ENCODE data around the gene NOTCH1.

Gene NOTCH1

DNA sequence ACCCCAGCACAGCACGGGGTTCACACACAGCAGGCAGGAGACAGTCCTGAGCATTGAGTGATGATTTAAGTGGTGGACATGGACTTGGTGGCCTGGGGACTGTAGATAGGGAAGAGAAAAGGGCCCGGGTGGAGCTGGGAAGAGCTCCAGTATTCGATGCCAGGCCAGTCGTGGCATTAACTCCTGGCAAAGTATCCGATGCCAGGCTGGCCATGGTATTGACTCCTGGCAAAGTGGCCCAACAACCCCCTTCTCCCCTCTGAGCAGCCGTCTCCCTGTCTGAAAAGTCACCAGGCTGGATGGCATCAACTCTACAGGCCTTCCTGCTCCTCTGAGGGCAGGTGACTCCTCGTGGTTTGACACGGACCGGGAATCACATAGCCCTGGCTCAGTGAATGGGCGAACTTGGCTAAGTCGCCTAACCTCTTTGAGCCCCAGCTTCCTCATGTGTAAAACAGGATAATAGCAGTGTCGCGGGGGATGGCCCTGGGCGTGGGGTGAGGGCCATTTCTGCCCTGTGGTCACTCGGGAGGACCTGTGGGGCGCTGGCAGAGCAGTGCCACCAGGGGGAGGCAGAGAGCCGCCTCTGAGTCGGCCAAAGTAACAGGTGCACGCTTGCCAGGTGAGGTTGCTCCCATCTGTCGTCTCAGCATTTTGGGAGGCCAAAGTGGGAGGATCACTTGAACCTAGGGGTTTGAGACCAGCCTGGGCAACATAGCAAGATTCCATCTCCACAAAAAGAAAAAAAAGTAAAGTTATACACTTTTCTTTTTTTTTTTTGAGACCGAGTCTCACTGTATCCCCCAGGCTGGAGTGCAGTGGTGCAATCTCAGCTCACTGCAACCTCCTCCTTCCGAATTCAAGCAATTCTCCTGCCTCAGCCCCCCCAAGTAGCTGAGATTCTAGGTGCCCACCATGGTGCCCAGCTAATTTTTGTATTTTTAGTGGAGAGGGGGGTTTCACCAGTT is 57.3 kb downstream of the NOTCH1 start:
- H3K36me3 ChIP-seq (replicated peaks; ENCODE audit: low read depth, low read length), result no peaks in the 10 kb centered on the region
- H3K4me3 ChIP-seq (ENCODE audit: low read length), result no peak overlapping the region

DNA sequence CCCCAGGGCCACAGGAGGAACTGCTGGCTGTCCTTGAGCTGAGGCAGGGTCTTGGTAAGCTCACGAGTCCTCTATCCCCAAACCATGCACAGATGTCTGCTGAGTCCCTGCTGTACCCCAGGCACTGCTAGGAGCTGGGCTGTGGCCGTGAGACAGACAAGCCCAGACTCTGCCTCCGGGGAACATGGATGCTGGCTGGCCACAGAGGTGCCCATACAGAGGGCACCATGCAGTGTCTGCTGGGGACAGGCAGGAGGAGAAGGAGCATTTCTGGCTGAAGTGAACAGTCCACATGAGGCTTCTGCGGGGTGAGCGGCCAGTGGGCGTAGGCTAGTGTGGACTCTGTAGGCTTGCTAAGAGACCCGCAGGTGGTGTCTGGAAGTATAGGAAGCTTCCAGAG is 58.2 kb downstream of the NOTCH1 start:
- H3K4me1 ChIP-seq (ENCODE audit: low read length), result peaks cover 7% of the 10 kb centered on the region; the same call in 1 of the 2 replicates
- no peak overlapping the region for H3K4me2 ChIP-seq (ENCODE audit: low read length)
- no peak for TF ChIP-seq EZH2phosphoT487 (IDR thresholded peaks at IDR 0.05; ENCODE audit: low read depth)
- TF ChIP-seq, protein P1, sequence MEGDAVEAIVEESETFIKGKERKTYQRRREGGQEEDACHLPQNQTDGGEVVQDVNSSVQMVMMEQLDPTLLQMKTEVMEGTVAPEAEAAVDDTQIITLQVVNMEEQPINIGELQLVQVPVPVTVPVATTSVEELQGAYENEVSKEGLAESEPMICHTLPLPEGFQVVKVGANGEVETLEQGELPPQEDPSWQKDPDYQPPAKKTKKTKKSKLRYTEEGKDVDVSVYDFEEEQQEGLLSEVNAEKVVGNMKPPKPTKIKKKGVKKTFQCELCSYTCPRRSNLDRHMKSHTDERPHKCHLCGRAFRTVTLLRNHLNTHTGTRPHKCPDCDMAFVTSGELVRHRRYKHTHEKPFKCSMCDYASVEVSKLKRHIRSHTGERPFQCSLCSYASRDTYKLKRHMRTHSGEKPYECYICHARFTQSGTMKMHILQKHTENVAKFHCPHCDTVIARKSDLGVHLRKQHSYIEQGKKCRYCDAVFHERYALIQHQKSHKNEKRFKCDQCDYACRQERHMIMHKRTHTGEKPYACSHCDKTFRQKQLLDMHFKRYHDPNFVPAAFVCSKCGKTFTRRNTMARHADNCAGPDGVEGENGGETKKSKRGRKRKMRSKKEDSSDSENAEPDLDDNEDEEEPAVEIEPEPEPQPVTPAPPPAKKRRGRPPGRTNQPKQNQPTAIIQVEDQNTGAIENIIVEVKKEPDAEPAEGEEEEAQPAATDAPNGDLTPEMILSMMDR (IDR thresholded peaks at IDR 0.05; ENCODE audit: low read depth, low read length), result no peak
- H3K9me3 ChIP-seq (ENCODE audit: insufficient read depth, low read length), result no peaks in the 10 kb centered on the region
- peaks cover 15% of the 10 kb centered on the region for H3K27me3 ChIP-seq (ENCODE audit: low read depth, low read length)
- H3K27ac ChIP-seq (ENCODE audit: low read length), result no peak overlapping the region
- no peaks in the 10 kb centered on the region for H4K20me1 ChIP-seq (ENCODE audit: insufficient read depth, low read length)
- no peak overlapping the region for H3K9ac ChIP-seq (ENCODE audit: low read length)
- H3K36me3 ChIP-seq (replicated peaks; ENCODE audit: low read depth, low read length), result no peaks in the 10 kb centered on the region
- no peak overlapping the region for H2AFZ ChIP-seq (ENCODE audit: low read depth, low read length)
- peaks cover 2% of the 10 kb centered on the region for H3K79me2 ChIP-seq (ENCODE audit: low read length)
- H3K4me3 ChIP-seq (ENCODE audit: low read length), result no peak overlapping the region

More for the DNA sequence above, 57.3 kb downstream of the NOTCH1 start:
- Histone ChIP-seq H3K9me3 (ENCODE audit: insufficient read depth, low read length) (no peaks in the 10 kb centered on the region), H3K4me2 (ENCODE audit: low read length) (no peak overlapping the region), H3K4me1 (ENCODE audit: low read length) (peaks cover 7% of the 10 kb centered on the region; the same call in 1 of the 2 replicates), H3K27me3 (ENCODE audit: low read depth, low read length) (peaks cover 15% of the 10 kb centered on the region), H4K20me1 (ENCODE audit: insufficient read depth, low read length) (no peaks in the 10 kb centered on the region), H2AFZ (ENCODE audit: low read depth, low read length) (no peak overlapping the region), H3K79me2 (ENCODE audit: low read length) (no peaks in the 10 kb centered on the region), H3K27ac (ENCODE audit: low read length) (no peak overlapping the region), H3K9ac (ENCODE audit: low read length) (no peak overlapping the region)
- no peak for TF ChIP-seq EZH2phosphoT487 (IDR thresholded peaks at IDR 0.05; ENCODE audit: low read depth)
- TF ChIP-seq, protein P1 (IDR thresholded peaks at IDR 0.05; ENCODE audit: low read depth, low read length), result peak; percentile 93

DNA sequence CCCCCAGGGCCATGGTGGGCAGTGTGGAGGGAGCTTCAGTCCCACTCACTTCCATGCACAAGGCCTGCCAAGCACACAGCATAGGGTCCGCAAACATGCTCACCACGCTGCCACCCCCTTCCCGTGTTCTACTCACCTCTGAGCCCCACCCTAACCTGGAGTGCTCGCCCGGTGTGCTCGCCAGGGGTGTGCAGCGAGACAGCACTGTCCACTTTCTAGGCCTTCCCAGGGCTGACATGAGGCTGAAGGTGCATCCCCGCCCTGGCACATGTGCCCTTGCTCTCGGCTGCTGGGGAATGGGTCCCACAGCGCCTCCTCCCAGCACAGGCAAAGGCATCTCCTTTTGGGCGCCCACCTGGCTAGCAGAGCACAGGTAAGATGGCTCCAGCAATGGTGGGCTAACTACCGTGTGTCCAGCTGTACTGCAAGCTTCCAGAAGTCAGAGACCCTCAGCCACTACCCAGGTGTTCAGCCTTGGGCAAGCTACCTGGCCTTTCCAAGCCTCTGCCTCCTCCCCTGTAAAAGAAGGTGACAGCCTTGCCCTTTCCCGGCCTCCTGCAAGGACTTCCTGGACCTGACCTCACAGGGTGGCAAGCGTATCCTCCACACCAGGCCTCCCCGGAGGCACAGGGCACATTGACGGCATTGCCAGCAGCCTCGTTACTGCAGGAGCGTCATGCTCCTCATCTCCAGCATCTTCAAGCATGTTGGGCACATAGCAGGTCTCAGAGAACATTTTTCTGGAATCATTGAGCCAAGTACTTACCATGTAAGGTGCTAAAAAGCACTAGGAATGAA is 58.8 kb downstream of the NOTCH1 start:
- no peak overlapping the region for H3K27ac ChIP-seq (ENCODE audit: low read length)
- H3K9me3 ChIP-seq (ENCODE audit: insufficient read depth, low read length), result no peaks in the 10 kb centered on the region
- TF ChIP-seq EZH2phosphoT487 (IDR thresholded peaks at IDR 0.05; ENCODE audit: low read depth), result no peak
- TF ChIP-seq, protein P1 (IDR thresholded peaks at IDR 0.05; ENCODE audit: low read depth, low read length), result no peak
- H3K36me3 ChIP-seq (replicated peaks; ENCODE audit: low read depth, low read length), result no peaks in the 10 kb centered on the region
- no peak overlapping the region for H3K4me2 ChIP-seq (ENCODE audit: low read length)
- peaks cover 3% of the 10 kb centered on the region; the same call in 1 of the 2 replicates for H4K20me1 ChIP-seq (ENCODE audit: insufficient read depth, low read length)
- H3K9ac ChIP-seq (ENCODE audit: low read length), result no peak overlapping the region
- H3K4me1 ChIP-seq (ENCODE audit: low read length), result peaks cover 7% of the 10 kb centered on the region; the same call in 1 of the 2 replicates
- H3K27me3 ChIP-seq (ENCODE audit: low read depth, low read length), result peaks cover 15% of the 10 kb centered on the region
- H3K79me2 ChIP-seq (ENCODE audit: low read length), result peaks cover 9% of the 10 kb centered on the region
- H2AFZ ChIP-seq (ENCODE audit: low read depth, low read length), result no peak overlapping the region
- H3K4me3 ChIP-seq (ENCODE audit: low read length), result no peak overlapping the region

DNA sequence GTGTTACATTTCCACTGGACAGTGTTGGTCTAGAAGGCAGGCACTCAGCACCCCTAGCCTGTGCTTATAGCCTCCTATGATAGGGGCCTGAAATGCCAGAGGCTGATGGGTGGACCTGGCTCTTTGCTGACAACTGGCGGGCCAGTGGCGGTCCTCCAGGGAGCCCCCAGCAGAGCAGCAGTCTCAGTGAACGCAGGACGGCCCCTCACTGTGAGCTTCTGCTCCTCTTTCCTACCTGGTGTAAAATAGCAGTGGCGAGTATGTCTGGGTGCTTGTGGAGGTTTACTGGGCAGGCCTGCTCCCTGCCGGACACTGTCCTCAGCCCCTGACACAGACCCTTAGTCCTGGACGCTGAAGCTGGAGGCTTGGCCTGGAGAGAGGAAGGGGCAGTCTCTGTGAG is 59.7 kb downstream of the NOTCH1 start:
- peaks cover 13% of the 10 kb centered on the region for H3K4me1 ChIP-seq (ENCODE audit: low read length)
- no peak for TF ChIP-seq EZH2phosphoT487 (IDR thresholded peaks at IDR 0.05; ENCODE audit: low read depth)
- TF ChIP-seq, protein P1 (IDR thresholded peaks at IDR 0.05; ENCODE audit: low read depth, low read length), result no peak
- peaks cover 17% of the 10 kb centered on the region for H3K79me2 ChIP-seq (ENCODE audit: low read length)
- no peak overlapping the region for H3K9ac ChIP-seq (ENCODE audit: low read length)
- no peaks in the 10 kb centered on the region for H3K9me3 ChIP-seq (ENCODE audit: insufficient read depth, low read length)
- peaks cover 11% of the 10 kb centered on the region for H4K20me1 ChIP-seq (ENCODE audit: insufficient read depth, low read length)
- H3K4me3 ChIP-seq (ENCODE audit: low read length), result no peak overlapping the region
- H3K4me2 ChIP-seq (ENCODE audit: low read length), result no peak overlapping the region
- H3K27ac ChIP-seq (ENCODE audit: low read length), result no peak overlapping the region
- H3K27me3 ChIP-seq (ENCODE audit: low read depth, low read length), result peaks cover 15% of the 10 kb centered on the region
- H2AFZ ChIP-seq (ENCODE audit: low read depth, low read length), result no peak overlapping the region
- no peaks in the 10 kb centered on the region for H3K36me3 ChIP-seq (replicated peaks; ENCODE audit: low read depth, low read length)
